Medulla oblongata (tissue), 1 donor: ENCODE results near the gene PSEN1.

ENCODE experiments used
- DNase-seq: peaks from one replicate; pipeline ENCODE4 v3.0.0-alpha.2; 2015; ENCODE audit errors: extremely low spot score

The PSEN1 gene

DNA sequence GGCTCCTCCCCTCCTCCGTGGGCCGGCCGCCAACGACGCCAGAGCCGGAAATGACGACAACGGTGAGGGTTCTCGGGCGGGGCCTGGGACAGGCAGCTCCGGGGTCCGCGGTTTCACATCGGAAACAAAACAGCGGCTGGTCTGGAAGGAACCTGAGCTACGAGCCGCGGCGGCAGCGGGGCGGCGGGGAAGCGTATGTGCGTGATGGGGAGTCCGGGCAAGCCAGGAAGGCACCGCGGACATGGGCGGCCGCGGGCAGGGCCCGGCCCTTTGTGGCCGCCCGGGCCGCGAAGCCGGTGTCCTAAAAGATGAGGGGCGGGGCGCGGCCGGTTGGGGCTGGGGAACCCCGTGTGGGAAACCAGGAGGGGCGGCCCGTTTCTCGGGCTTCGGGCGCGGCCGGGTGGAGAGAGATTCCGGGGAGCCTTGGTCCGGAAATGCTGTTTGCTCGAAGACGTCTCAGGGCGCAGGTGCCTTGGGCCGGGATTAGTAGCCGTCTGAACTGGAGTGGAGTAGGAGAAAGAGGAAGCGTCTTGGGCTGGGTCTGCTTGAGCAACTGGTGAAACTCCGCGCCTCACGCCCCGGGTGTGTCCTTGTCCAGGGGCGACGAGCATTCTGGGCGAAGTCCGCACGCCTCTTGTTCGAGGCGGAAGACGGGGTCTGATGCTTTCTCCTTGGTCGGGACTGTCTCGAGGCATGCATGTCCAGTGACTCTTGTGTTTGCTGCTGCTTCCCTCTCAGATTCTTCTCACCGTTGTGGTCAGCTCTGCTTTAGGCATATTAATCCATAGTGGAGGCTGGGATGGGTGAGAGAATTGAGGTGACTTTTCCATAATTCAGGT, at the start of gene PSEN1:
TSS of gene PSEN1 (plus strand) at position 121 of the 839 bp plus-strand sequence. CDS start 11,513 bp downstream, outside the sequence.
- DNase-seq, result peak; percentile 98

DNA sequence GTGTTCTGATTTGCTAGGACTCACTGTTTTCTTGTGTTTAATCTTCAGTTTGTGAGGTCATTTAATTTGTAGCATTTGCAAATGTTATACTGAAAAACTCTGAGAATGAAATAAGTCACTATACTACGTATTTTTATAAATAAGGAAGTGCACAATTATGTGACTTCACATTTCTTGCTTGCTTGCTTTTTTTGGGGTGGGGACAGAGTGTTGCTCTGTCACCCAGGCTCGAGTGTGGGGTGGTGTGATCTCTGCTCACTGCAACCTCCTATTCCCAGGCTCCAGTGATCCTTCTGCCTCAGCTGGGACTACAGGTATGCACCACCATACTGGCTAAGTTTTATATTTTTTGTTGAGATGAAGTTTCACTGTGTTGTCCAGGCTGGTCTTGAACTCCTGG, 45.3 kb upstream of the PSEN1 start:
- DNase-seq, result no peak

DNA sequence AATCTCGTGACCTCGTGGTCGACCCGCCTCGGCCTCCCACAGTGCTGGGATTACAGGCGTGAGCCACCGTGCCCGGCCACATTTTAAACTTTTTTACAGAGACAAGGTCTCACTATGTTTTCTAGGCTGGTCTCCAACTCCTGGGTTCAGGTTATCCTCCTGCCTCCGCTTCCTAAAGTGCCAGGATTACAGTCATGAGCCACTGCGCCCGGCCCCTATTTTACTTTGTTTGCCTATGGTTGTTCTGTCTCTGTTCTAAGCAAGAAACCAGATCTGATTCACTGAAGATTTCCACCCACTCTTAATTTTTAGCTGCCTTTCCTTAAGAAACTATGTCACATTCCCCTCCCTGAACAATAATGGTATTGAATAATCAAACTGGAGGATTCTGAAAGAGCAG, 38.9 kb upstream of the PSEN1 start:
- DNase-seq, result no peak

DNA sequence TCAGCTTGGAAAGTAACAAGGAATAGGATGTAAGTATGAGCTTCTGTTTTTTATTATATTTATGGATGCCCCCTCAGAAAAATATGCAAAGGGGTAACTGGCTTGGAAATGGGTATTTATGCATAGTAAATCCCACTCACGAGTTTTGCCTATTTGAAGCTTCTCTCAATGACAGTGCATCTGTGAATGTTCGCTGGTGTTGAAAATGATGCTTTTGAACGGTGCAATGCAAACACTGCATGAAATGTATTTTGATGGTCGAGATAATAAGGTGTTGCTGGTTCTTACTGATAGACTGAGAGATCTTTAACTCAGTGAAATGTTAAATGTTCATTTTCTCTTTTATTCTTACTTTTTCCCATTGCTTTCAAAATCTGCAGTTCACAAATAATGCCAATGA, 36.0 kb upstream of the PSEN1 start:
- DNase-seq, result no peak

DNA sequence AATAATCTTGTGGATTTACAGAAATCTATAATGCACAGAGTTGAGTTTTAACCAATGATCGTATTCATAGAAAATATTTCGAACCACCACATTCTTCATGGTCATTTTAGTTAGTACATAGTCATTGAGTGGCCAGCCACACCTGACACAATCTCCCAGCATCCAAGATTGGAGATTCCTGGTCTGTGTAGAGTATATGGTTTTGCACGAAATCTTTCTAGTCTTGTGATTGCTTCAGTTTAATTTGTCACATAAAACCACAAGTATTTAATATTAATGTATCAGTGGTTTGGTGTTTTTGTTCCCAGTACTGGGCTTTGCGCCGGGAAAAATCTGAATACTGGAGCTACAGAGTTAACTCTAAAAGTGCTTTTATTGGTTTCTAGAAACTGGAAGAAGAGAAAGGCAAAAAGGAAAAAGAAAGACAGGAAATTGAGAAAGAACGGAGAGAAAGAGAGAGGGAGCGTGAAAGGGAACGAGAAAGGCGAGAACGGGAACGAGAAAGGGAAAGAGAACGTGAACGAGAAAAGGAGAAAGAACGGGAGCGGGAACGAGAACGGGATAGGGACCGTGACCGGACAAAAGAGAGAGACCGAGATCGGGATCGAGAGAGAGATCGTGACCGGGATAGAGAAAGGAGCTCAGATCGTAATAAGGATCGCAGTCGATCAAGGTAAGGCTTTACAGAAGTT, 33.4 kb upstream of the PSEN1 start:
- DNase-seq, result no peak

DNA sequence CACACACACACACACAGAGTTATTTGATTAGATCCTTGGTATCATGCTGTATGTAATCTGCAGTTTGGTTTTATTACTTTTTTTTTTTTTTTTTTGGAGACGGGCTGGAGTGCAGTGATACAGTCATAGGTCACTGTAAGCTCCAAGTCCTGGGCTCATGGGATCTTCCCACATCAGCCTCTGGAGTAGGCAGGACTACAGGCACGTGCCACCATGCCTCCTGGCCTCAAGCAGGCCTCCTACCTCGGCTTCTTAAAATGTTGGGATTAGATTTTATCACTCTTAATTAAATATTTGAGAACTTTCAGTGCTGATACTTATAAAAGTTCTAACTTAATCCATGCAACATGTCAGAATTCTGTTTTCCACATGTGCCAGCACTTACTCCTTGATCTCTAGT, 31.3 kb upstream of the PSEN1 start:
- no peak for DNase-seq

DNA sequence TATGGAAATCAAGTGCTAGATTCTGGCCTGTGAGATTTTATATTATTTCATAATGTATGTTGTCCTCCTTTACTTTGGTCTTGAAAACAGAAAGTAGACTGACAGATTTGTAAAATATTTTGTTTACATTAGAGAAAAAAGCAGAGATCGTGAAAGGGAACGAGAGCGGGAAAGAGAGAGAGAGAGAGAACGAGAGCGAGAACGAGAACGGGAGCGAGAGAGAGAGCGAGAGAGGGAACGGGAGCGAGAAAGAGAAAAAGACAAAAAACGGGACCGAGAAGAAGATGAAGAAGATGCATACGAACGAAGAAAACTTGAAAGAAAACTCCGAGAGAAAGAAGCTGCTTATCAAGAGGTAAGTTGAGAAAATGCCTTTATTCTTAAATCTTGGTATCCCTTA, 30.6 kb upstream of the PSEN1 start:
- no peak for DNase-seq

DNA sequence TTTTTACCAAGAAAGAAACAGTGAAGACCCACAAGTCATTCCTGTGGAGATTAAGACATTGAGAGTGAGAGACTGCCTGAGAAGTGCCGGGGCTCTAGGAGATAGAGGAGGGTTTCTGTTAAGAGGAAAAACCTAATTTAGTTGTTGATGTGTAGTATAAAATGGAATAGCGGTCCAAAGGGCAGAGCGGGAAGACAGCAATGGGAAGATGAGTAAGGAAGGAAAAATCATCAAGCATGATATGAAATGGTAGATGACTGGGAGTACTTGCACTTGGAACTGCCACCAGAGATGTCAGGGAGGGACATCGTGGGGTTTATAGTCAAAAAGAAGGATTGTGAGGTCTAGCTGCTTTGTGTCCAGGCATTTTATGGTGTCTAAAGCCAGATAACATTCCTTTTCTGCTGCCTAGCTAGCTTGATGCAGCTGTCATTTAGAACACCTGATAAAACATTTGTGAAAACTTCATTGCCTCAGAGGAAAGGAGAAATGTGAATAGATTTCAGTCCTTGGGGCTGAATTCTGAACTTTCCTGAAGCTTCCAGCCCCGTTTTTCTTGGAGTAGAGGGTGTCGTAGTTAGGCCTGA, 20.1 kb upstream of the PSEN1 start:
- DNase-seq, result no peak

DNA sequence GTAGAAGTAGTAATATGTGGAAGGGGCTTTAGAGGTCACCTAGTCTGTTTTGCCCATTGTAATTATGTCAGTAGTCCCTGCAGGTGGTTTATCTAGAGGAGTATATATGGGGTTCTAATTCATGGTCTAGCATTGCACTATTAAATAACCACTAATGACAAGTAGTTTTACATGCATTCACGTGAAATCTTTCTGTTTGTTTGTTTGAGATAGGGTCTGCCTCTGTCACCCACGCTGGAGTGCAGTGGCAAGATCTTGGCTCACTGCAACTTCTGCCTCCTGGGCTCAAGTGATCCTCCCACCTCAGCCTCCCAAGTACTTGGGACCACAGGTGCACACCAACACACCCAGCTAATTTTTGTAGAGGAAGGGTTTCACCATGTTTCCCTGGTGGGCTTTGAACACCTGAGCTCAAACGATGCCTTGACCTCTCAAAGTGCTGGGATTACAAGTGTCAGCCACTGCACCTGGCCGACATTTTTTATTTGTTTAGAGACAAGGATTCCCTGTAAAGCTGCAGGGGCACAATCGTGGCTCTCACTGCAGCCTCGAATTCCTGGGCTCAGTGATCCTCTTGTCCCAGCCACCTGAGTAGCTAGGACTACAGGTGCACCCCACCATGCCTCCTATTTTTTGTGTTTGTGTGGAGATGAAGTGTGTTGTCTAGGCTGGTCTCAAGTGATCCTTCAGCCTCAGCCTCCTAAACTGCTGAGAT, 12.0 kb upstream of the PSEN1 start:
- no peak for DNase-seq

DNA sequence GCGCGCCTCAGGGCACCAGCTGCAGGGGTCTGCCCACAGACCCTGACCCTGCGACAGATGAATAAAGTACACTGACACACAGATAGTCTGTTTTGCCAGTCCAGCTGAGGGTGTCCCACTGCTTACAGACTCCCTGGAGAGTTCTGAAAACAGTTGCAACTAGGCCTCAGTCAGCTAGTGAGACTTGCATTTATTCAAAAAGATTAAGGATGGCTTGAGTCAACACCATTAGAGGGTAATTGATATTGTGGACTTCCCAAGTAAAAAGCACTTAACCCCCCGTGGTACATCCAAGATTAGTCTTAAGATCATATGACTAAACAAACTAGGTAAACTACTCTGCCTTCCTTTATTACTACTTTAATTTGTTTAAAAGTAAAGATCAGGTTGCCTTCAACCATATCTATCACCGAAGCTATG, 11.1 kb upstream of the PSEN1 start:
- DNase-seq, result no peak

DNA sequence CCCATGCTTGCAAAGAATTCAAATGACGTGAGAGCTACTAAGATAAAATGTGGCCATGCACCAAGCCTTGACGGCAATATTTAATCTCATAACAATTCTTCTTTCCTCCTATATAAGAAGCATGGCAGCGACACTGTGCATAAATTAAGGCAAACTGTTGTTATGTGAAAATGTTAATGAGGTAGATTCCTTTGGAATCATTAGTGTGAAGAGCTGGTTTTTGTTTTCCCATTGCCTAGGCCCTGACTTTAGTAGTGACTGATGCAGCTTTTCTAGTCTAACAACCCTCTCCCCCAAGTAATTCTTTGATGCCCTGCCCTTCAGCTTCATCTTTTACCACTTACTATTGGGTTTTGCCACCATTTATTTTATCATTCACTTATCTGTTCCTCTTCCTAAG, 10.6 kb upstream of the PSEN1 start:
- no peak for DNase-seq

DNA sequence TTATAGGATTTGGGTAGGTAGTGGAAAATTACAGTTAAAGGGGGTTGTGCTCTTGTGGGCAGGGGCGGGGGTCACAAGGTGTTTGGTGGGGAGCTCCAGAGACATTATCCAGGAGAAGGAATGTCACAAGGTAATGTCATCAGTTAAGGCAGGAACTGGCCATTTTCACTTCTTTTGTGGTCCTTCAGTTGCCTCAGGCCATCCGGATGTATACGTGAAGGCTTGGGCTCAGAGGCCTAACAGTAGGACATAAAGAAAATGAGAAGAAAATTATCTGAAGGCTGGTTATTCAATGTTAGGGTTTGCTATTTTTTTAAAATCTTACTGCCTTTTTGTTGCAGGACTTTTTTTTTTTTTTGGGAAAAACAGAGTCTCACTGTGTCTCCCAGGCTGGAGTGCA, 2.5 kb upstream of the PSEN1 start:
- no peak for DNase-seq

DNA sequence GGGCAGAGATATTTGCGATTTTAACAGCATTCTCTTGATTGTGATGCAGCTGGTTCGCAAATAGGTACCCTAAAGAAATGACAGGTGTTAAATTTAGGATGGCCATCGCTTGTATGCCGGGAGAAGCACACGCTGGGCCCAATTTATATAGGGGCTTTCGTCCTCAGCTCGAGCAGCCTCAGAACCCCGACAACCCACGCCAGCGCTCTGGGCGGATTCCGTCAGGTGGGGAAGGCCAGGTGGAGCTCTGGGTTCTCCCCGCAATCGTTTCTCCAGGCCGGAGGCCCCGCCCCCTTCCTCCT, 271 bp upstream of the PSEN1 start:
- no peak for DNase-seq

DNA sequence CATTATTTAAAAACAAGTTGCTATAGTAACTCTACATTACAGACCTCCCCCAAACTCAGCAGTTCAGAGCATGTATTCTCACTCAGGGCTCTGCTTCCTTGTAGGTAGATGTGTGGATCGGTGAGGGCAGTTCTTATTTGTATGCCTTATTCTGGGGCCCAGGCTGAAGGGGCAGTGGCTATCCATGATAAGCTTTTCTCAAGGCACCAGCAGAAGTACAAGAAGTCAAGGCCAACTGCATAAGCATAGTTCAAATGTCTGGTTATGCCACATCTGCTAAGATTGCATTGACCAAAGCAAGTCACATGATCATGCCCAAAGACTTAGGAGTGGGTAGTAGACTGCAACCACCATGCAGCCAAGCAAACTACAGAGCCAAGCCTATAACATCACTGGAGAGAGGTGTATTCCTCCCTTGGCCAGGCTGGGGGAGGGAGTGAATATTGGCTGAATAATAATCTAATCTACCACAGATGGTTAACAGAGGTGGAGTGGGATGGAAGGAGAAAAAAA, 4.6 kb downstream of the PSEN1 start:
- DNase-seq, result no peak

DNA sequence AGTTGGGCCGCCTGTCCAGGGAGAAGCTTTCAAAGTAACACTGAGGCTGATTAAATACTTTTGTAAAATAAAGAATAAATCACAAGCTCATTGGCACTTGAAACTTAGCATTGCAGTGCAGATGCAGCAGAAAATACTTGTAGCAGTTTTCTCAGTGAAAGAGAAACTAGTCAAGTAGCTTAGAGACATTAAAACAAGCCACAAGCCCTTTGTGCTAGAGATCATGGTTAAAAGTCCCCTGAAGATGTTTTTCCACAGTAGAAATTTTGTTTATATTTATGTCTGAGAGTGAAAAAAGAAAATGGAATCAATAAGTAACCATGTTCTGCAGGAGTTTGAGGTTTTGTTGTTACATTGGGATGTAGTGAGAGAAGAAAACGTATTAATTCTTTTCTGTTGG, 5.9 kb downstream of the PSEN1 start:
- DNase-seq, result peak; percentile 37

DNA sequence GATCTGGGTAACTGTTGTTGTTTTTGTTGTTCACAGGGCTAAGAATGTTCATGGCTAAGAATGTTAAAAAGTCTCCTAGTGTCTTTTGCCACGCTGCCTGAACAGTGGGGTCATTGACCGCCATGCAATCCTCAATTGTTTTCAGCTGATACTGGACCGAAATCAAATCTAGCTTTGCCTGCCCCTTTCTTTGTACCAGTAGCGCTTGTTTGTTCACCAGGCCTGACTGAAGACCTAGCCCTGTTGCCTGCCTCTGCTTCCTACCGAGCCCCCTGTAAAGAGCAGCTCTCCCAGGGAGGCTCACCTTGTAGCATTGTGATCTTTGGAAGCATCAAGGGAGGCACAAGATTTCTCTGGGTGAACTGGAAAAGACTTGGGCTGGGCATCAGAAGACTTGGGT, 6.7 kb downstream of the PSEN1 start:
- peak; percentile 93 for DNase-seq

DNA sequence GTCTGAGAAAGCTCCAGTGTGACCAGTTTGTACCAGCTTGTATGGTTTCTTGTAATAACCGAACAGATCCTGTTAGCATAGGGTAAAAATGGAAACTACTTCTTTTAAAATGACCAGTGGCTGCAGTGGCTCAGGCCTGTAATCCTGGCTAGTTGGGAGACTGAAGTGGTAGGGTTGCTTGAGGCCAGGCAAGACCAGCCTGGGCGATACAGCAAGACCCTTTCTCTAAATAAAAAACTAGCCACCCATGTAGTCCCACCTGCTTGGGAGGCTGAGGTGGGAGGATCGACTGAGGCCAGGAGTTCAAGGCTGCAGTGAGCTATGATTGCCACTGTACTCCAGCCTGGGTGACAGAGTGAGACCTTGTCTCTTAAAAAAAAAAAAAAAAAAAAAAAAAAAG, 7.3 kb downstream of the PSEN1 start:
- no peak for DNase-seq

DNA sequence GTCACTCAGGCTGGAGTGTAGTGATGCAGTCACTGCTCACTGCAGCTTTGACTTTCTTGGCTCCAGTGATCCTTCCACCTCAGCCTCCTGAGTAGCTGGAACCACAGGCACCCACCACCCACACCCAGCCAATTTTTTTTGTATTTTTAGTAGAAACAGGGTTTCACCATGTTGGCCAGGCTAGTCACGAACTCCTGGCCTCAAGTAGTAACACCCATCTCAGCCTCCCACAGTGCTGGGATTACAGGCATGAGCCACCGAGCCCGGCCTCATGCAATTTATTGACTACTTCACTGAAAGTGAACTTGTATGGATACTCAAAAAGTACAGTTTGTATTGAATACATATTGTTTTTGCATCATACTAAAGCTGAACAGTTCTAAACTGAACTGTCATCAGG, 9.1 kb downstream of the PSEN1 start:
- no peak for DNase-seq

DNA sequence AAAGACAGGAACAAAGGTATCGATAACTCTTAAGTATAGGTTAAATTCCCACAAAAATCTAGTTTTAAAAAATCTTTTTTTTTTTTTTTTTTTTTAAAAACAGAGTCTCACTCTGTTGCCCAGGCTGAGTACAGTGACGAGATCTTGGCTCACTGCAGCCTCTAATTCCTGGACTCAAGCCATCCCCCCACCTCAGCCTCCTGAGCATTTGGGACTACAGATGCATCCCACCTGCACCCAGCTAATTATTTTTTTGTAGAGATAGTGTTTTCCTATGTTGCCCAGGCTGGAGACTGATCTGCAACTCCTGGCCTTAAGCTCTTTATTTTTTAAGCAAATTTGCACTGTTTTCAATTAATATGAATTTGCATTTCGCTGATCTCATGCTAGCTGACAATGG, 9.8 kb downstream of the PSEN1 start:
- DNase-seq, result no peak

DNA sequence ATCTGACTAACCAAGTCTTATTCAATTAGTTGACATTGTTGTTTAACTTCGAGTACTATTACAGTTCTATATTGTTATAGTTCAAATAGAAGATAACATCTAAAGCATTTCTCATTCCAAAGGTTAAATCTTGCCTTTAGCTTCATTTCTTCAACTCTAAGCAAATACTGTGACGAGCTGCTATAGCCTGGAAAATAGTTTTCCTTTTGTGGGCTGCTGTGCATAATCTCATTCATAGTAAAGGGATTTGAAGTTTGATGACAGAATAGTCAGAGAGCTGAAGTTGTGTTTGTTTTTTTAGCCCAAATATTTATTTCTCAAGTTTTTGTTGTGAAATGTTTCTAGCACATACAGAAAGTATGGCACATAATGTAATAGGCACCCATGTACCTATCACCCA, 13.4 kb downstream of the PSEN1 start:
- no peak for DNase-seq

DNA sequence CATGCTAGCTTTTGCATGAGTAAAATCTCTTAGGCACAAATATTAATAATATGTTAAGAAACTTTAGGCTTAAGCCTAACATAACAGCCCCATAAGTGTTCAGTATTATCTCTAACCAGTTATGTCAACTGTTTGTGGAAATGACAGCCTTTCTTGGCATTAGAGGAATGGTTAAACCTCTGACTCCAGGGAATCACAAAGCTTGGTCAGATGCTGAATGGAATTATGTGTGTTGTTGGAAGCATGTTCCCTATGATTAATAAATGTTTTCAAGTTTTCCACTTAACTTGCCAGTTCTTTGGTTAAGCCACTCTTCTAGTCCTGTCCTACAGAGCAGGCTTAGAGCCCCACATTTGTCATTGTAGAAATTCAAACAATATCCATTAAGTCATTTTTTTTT, 17.0 kb downstream of the PSEN1 start:
- DNase-seq, result no peak

DNA sequence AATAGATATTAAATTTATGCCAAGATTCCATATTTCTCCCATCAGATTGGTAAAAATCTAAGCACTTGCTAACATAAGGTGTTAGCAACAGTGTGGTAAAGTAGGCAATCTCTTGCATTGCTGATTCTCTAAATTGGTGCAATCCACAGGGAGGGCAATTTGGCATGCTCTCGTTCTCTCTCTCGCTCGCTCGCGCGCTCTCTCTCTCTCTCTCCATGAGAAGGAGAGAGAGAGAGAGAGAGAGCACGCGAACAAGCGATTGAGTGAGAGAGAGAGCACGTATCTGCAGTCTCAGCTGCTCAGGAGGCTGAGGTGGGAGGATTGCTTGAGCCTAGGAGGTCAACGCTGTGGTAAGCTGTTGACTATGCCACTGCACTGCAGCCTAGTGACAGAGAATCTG, 25.9 kb downstream of the PSEN1 start:
- no peak for DNase-seq
